HuH-7 (cell line): ENCODE measurements around the gene SLC40A1.

Experiments
- DNase-seq: peaks from one replicate; pipeline ENCODE4 v3.0.0; 2011; ENCODE audit warnings: low spot score

Gene SLC40A1

GRCh38 chr2:189601043-189601442, 20.5 kb upstream of the SLC40A1 start:
- no peak for DNase-seq

GRCh38 chr2:189599245-189599644, 18.7 kb upstream of the SLC40A1 start:
- DNase-seq: no peak

- no peak for DNase-seq
Observed at GRCh38 chr2:189595417-189595816, 14.8 kb upstream of the SLC40A1 start.

- no peak for DNase-seq
Observed at GRCh38 chr2:189594305-189594704, 13.7 kb upstream of the SLC40A1 start.

- DNase-seq: no peak
Observed at GRCh38 chr2:189593115-189593514, 12.5 kb upstream of the SLC40A1 start.

- DNase-seq: no peak
Observed at GRCh38 chr2:189592353-189592984, 11.9 kb upstream of the SLC40A1 start.

- no peak for DNase-seq
Observed at GRCh38 chr2:189587780-189588179, 7.2 kb upstream of the SLC40A1 start.

- DNase-seq: no peak
Observed at GRCh38 chr2:189585226-189585756, 4.7 kb upstream of the SLC40A1 start.

- DNase-seq: no peak
Observed at GRCh38 chr2:189584686-189585085, 4.1 kb upstream of the SLC40A1 start.

GRCh38 chr2:189583227-189584198, 2.9 kb upstream of the SLC40A1 start:
- no peak for DNase-seq

GRCh38 chr2:189582809-189583192, 2.2 kb upstream of the SLC40A1 start:
- no peak for DNase-seq

- no peak for DNase-seq
Observed at GRCh38 chr2:189582140-189582808, 1.7 kb upstream of the SLC40A1 start.

- peak; percentile 46 for DNase-seq
Observed at GRCh38 chr2:189581354-189582139, 961 bp upstream of the SLC40A1 start.

- DNase-seq: peak; percentile 53
Observed at GRCh38 chr2:189580241-189580651, 340 bp downstream of the SLC40A1 start.

GRCh38 chr2:189579585-189580186, 900 bp downstream of the SLC40A1 start:
- DNase-seq: peak; percentile 34

GRCh38 chr2:189578272-189578950, 2.2 kb downstream of the SLC40A1 start:
- DNase-seq: no peak

GRCh38 chr2:189577121-189577520, 3.5 kb downstream of the SLC40A1 start:
- no peak for DNase-seq

GRCh38 chr2:189576396-189576795, 4.2 kb downstream of the SLC40A1 start:
- DNase-seq: peak; percentile 55

GRCh38 chr2:189574793-189575475, 5.7 kb downstream of the SLC40A1 start:
- no peak for DNase-seq

GRCh38 chr2:189570570-189571031, 10.0 kb downstream of the SLC40A1 start:
- DNase-seq: no peak
